ENCODE measurements around the gene DNAJC27. TPM values are rescaled to one million over a fixed set of nuclear protein-coding genes. Genes with fewer than 3 reads are reported as not detected.
A peak's percentile ranks its signal among the peaks of the same experiment; 100 is the strongest.

Gene DNAJC27
- total and polyA plus RNA-seq, 4 experiments from 2014 or later = 3.1 to 14.2 (median 8.5) TPM

- Histone ChIP-seq H3K27me3 (ENCODE audit: insufficient read depth, low read length) (no peaks in the 10 kb centered on the region), H3K4me1 (ENCODE audit: insufficient read depth, low read length) (peaks cover 44% of the 10 kb centered on the region), H3K27ac (ENCODE audit: low read depth, low read length) (no peak overlapping the region), H3K9me3 (ENCODE audit: control insufficient read depth in 1 of 2, low read length in 2 of 2) (no peaks in the 10 kb centered on the region), H3K4me3 (ENCODE audit: low read length in 2 of 2) (no peak overlapping the region), H3K36me3 (ENCODE audit: insufficient read depth, low read length) (no peaks in the 10 kb centered on the region)
- peaks cover 0 to 2% (median 0%) of the 10 kb centered on the region in 8 donors for H3K9me3 Mint-ChIP-seq
- intact Hi-C loops (cut with micrococcal nuclease) = no loop called here
- H3K4me1 Mint-ChIP-seq = peaks cover 19 to 35% (median 23%) of the 10 kb centered on the region in 4 donors
- POLR2A ChIA-PET (ENCODE audit: partially characterized antibody) = no interaction called here
- H3K36me3 Mint-ChIP-seq = peaks cover 0 to 8% of the 10 kb centered on the region in 2 donors
- H3K27ac Mint-ChIP-seq = peak overlapping the region in 2 of 7 donors; percentile 13 to 38
- DNase-seq = no peak
- CTCF ChIA-PET (ENCODE audit: partially characterized antibody) = no interaction called here
- H3K4me3 Mint-ChIP-seq = peak overlapping the region in 2 of 8 donors; percentile 24 to 43
- no peaks in the 10 kb centered on the region for H3K27me3 Mint-ChIP-seq
Measured at GRCh38 chr2:24922556-24922955, 49.2 kb downstream of the DNAJC27 start.

DNA sequence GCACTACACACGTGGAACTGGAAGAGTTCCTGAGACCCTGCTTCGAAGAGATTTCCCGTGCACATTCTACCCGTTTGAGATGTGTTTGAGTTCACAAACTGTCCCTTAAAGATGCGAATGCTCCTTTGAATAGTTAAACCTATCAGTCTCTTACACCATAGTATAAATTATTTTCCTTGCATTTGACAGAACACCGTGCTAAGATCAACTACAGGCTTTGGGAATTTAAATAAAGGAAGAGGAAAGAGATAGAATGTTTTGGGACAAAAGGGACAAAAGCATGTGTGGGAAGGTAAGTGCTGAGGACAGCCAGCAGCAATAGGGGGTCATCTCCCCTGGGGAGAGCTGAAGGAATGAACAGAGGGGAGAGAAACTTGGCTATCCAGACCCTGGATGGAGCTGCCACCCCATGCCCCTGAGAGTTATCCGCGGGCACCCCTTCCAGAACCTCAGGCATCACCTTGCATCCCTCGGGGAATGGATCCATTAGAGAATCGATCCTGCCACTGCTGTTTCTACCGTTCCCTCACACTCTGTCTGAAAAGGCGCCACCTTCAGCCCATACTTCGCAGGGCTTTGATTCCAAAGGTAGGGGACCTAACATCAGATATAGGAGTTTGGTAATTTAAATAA lies 50.8 kb downstream of the DNAJC27 start:
- intact Hi-C loops (cut with micrococcal nuclease) = loop anchor here (2.0 kb wide), 2 partner anchors 122 to 128 kb away; partner anchors contain the start of genes CENPO, EFR3B and PTRHD1
- peak overlapping the region; percentile 5 to 91 (median 79) for H3K27ac Mint-ChIP-seq

GRCh38 chr2:24920098-24920808 lies 51.5 kb downstream of the DNAJC27 start, which contains the start of gene ADCY3:
Gene ADCY3 (minus strand): TSS chr2:24920237. CDS start chr2:24918987, 1,250 bp downstream.
- CTCF ChIA-PET (ENCODE audit: partially characterized antibody) = interaction anchor here (1.1 kb wide), 1 partner anchor 56 kb away, joined by 3 read pairs; no protein-coding TSS in a partner anchor
- peak; percentile 52 to 70 (median 62) for DNase-seq

More for the DNA sequence above, 50.8 kb downstream of the DNAJC27 start:
- POLR2A ChIA-PET (ENCODE audit: partially characterized antibody) = interaction anchor here (1.0 kb wide), 1 partner anchor 429 kb away, joined by 3 read pairs; no protein-coding TSS in a partner anchor
- peak in 2 of 5 donors; percentile 13 for DNase-seq
- Mint-ChIP-seq H3K4me3 (peak overlapping the region; percentile 66 to 92 (median 84)), H3K9me3 (peaks cover 0 to 2% (median 0%) of the 10 kb centered on the region in 8 donors), H3K27me3 (no peaks in the 10 kb centered on the region), H3K36me3 (peaks cover 0 to 8% of the 10 kb centered on the region in 2 donors), H3K4me1 (peaks cover 23 to 43% (median 30%) of the 10 kb centered on the region in 4 donors)
- CTCF ChIA-PET (ENCODE audit: partially characterized antibody) = interaction anchor here (1.1 kb wide), 1 partner anchor 55 kb away, joined by 3 read pairs; no protein-coding TSS in a partner anchor
- Histone ChIP-seq H3K4me1 (ENCODE audit: insufficient read depth, low read length) (peaks cover 39% of the 10 kb centered on the region), H3K36me3 (ENCODE audit: insufficient read depth, low read length) (no peaks in the 10 kb centered on the region), H3K27me3 (ENCODE audit: insufficient read depth, low read length) (no peaks in the 10 kb centered on the region), H3K4me3 (ENCODE audit: low read length in 2 of 2) (peak overlapping the region in 1 of 2 donors; percentile 45), H3K9me3 (ENCODE audit: control insufficient read depth in 1 of 2, low read length in 2 of 2) (no peaks in the 10 kb centered on the region), H3K27ac (ENCODE audit: low read depth, low read length) (no peak overlapping the region)

GRCh38 chr2:24919506-24920097 lies 52.2 kb downstream of the DNAJC27 start:
- Histone ChIP-seq H3K27me3 (ENCODE audit: insufficient read depth, low read length) (no peaks in the 10 kb centered on the region), H3K4me1 (ENCODE audit: insufficient read depth, low read length) (peaks cover 36% of the 10 kb centered on the region), H3K27ac (ENCODE audit: low read depth, low read length) (peak overlapping the region; percentile 35), H3K4me3 (ENCODE audit: low read length in 2 of 2) (peak overlapping the region; percentile 49 to 62), H3K36me3 (ENCODE audit: insufficient read depth, low read length) (no peaks in the 10 kb centered on the region), H3K9me3 (ENCODE audit: control insufficient read depth in 1 of 2, low read length in 2 of 2) (no peaks in the 10 kb centered on the region)
- intact Hi-C loops (cut with micrococcal nuclease) = loop anchor here (1.0 to 2.0 kb wide), 3 partner anchors 53 to 127 kb away; partner anchors contain the start of genes CENPO, EFR3B and PTRHD1
- peaks cover 0 to 8% of the 10 kb centered on the region in 2 donors for H3K36me3 Mint-ChIP-seq
- H3K4me3 Mint-ChIP-seq = peak overlapping the region; percentile 91 to 97 (median 94)
- no peak for DNase-seq
- peak overlapping the region; percentile 83 to 94 (median 88) for H3K27ac Mint-ChIP-seq
- ChIA-PET POLR2A (ENCODE audit: partially characterized antibody) (interaction anchor here (0.8 to 1.2 kb wide), 2 partner anchors 43 to 127 kb away, joined by 5 to 8 read pairs; partner anchors contain the start of genes CENPO and PTRHD1), CTCF (ENCODE audit: partially characterized antibody) (interaction anchor here (0.6 to 1.0 kb wide), 2 partner anchors 56 to 91 kb away, joined by 3 to 5 read pairs; no protein-coding TSS in a partner anchor)
- no peaks in the 10 kb centered on the region for H3K27me3 Mint-ChIP-seq
- H3K4me1 Mint-ChIP-seq = peaks cover 23 to 48% (median 33%) of the 10 kb centered on the region in 4 donors
- H3K9me3 Mint-ChIP-seq = peaks cover 0 to 2% (median 0%) of the 10 kb centered on the region in 8 donors

More at GRCh38 chr2:24920098-24920808, 51.5 kb downstream of the DNAJC27 start, which contains the start of gene ADCY3:
- Mint-ChIP-seq H3K27ac (peak within 1 kb of the TSS; percentile 83 to 94 (median 88)), H3K4me3 (peak within 1 kb of the TSS; percentile 91 to 97 (median 94)), H3K36me3 (peaks cover 0 to 8% of the 10 kb centered on the region in 2 donors), H3K4me1 (peaks cover 23 to 43% (median 30%) of the 10 kb centered on the region in 4 donors), H3K9me3 (peaks cover 0 to 2% (median 0%) of the 10 kb centered on the region in 8 donors), H3K27me3 (no peaks in the 10 kb centered on the region)
- POLR2A ChIA-PET (ENCODE audit: partially characterized antibody) = interaction anchor here (1.0 kb wide), 1 partner anchor 429 kb away, joined by 3 read pairs; no protein-coding TSS in a partner anchor
- no peaks in the 10 kb centered on the region for H3K27me3 ChIP-seq (ENCODE audit: insufficient read depth, low read length)
- peak within 1 kb of the TSS; percentile 35 for H3K27ac ChIP-seq (ENCODE audit: low read depth, low read length)
- intact Hi-C loops (cut with micrococcal nuclease) = loop anchor here (2.0 kb wide), 2 partner anchors 123 to 127 kb away; partner anchors contain the start of genes CENPO, EFR3B and PTRHD1
- H3K4me1 ChIP-seq (ENCODE audit: insufficient read depth, low read length) = peaks cover 36% of the 10 kb centered on the region
- no peaks in the 10 kb centered on the region for H3K9me3 ChIP-seq (ENCODE audit: control insufficient read depth in 1 of 2, low read length in 2 of 2)
- no peaks in the 10 kb centered on the region for H3K36me3 ChIP-seq (ENCODE audit: insufficient read depth, low read length)
- peak within 1 kb of the TSS; percentile 49 to 62 for H3K4me3 ChIP-seq (ENCODE audit: low read length in 2 of 2)

DNA sequence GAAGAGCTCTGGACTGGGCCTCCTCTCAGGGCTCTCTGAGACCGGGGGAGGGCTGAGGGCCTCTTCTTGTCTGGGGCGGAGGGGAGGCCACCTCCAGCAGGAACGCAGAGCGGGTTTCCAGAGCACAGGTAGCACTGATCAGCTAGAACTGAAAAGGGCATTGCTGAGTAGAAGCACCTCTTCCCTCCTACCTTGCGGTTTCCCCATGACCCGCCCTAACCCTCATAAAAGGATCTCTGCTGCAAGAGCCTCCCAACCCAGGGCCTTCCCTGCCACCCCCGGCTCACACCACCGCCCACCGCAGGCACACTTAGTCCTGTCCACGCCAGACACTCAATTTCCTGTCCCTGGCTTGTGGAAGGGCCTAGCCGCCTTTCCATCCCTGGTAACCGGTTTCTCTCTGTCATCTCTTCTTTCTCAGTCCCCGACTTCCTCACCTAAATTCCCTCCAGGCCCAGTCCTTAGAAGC lies 52.7 kb downstream of the DNAJC27 start:
- POLR2A ChIA-PET (ENCODE audit: partially characterized antibody) = interaction anchor here (0.5 to 1.2 kb wide), 3 partner anchors 44 to 527 kb away, joined by 4 to 8 read pairs (median 5); partner anchors contain the start of genes CENPO and PTRHD1
- intact Hi-C loops (cut with micrococcal nuclease) = loop anchor here (1.0 kb wide), 1 partner anchor 53 kb away; no protein-coding TSS in a partner anchor
- Histone ChIP-seq H3K4me3 (ENCODE audit: low read length in 2 of 2) (peak overlapping the region; percentile 49 to 62), H3K27ac (ENCODE audit: low read depth, low read length) (peak overlapping the region; percentile 35), H3K4me1 (ENCODE audit: insufficient read depth, low read length) (peaks cover 36% of the 10 kb centered on the region), H3K9me3 (ENCODE audit: control insufficient read depth in 1 of 2, low read length in 2 of 2) (no peaks in the 10 kb centered on the region), H3K36me3 (ENCODE audit: insufficient read depth, low read length) (no peaks in the 10 kb centered on the region), H3K27me3 (ENCODE audit: insufficient read depth, low read length) (no peaks in the 10 kb centered on the region)
- peak overlapping the region; percentile 91 to 97 (median 94) for H3K4me3 Mint-ChIP-seq
- peaks cover 0 to 2% (median 0%) of the 10 kb centered on the region in 8 donors for H3K9me3 Mint-ChIP-seq
- H3K27me3 Mint-ChIP-seq = no peaks in the 10 kb centered on the region
- CTCF ChIA-PET (ENCODE audit: partially characterized antibody) = interaction anchor here (0.6 to 1.0 kb wide), 2 partner anchors 56 to 90 kb away, joined by 3 to 5 read pairs; no protein-coding TSS in a partner anchor
- peaks cover 23 to 48% (median 33%) of the 10 kb centered on the region in 4 donors for H3K4me1 Mint-ChIP-seq
- H3K27ac Mint-ChIP-seq = peak overlapping the region; percentile 83 to 94 (median 88)
- DNase-seq = peak; percentile 62 to 87 (median 68)
- peaks cover 0 to 8% of the 10 kb centered on the region in 2 donors for H3K36me3 Mint-ChIP-seq

Measured in CD4-positive, alpha-beta memory T cell (primary cell).